GM12875 (cell line): ENCODE measurements around the gene NDUFAF7.

Experiments used
- H3K4me3 ChIP-seq: one replicate; pipeline ENCODE4 v1.5.1; 2011; ENCODE audit warnings: low read depth, low read length, control low read depth
- TF ChIP-seq, protein P1 (sequence below): IDR thresholded peaks from 2 replicates; pipeline ENCODE4 v1.5.1; 2011; ENCODE audit warnings: low read depth, mild to moderate bottlenecking, control low read depth, inconsistent platforms, low read length, moderate library complexity, borderline replicate concordance; ENCODE audit not compliant: insufficient read depth

Gene NDUFAF7

DNA sequence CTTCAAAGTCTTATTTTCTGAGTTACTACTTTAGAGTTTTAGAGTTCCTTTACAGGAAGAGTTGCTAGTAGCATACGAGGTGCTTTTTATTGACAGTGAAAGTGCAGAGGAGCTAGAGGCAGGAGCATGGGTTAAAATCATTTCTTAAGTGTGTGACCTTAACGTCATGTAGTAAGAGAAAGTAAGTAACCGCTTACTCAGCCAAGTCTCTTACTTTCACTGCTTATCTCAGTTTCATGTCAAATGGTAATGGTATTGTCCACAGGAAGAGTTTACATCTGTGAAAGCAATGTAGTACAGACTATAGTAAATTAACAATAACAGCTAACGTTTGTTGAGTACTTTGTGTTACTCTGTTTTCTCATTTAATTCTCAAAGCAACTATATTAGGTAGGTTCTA is 12.6 kb downstream of the NDUFAF7 start:
- TF ChIP-seq, protein P1, sequence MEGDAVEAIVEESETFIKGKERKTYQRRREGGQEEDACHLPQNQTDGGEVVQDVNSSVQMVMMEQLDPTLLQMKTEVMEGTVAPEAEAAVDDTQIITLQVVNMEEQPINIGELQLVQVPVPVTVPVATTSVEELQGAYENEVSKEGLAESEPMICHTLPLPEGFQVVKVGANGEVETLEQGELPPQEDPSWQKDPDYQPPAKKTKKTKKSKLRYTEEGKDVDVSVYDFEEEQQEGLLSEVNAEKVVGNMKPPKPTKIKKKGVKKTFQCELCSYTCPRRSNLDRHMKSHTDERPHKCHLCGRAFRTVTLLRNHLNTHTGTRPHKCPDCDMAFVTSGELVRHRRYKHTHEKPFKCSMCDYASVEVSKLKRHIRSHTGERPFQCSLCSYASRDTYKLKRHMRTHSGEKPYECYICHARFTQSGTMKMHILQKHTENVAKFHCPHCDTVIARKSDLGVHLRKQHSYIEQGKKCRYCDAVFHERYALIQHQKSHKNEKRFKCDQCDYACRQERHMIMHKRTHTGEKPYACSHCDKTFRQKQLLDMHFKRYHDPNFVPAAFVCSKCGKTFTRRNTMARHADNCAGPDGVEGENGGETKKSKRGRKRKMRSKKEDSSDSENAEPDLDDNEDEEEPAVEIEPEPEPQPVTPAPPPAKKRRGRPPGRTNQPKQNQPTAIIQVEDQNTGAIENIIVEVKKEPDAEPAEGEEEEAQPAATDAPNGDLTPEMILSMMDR, result no peak
- H3K4me3 ChIP-seq, result no peak overlapping the region

DNA sequence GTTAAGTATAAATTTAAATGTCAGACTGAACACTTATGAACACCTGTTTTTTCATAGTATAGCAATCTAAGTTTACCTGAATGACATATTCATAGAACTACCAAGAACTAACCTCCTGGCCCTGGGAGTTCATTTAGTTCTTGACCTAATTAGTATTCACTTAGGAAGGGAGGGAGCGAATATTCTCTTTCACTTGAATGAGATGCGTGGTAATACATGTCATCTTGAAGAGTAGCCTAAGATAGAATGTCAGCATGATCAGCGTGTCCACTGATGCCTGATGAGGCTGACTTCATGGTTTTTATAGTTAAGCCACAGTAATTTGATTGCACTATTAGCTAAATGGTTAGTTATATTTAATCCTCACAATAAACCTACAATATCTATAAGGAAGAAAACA is 13.3 kb downstream of the NDUFAF7 start:
- no peak overlapping the region for H3K4me3 ChIP-seq
- TF ChIP-seq, protein P1, result no peak

DNA sequence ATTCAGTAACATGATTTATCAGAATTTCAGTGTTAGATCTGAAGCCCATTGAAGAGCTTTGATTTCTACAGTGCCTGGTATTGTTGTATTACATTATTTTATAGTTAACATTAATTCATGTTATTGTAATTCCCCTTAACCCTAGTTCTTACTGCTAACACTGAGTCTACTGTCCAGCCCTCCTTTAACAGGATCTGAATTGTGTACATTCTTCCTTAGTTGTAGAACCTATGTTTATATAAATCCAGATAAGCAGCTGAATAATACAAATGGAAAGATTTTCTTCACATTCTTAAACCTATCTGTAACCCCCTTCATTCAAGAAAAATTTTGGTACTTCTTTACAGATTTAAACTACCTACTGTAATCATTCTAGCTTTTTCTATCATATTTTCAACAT is 14.7 kb downstream of the NDUFAF7 start:
- H3K4me3 ChIP-seq, result no peak overlapping the region
- TF ChIP-seq, protein P1, result no peak

DNA sequence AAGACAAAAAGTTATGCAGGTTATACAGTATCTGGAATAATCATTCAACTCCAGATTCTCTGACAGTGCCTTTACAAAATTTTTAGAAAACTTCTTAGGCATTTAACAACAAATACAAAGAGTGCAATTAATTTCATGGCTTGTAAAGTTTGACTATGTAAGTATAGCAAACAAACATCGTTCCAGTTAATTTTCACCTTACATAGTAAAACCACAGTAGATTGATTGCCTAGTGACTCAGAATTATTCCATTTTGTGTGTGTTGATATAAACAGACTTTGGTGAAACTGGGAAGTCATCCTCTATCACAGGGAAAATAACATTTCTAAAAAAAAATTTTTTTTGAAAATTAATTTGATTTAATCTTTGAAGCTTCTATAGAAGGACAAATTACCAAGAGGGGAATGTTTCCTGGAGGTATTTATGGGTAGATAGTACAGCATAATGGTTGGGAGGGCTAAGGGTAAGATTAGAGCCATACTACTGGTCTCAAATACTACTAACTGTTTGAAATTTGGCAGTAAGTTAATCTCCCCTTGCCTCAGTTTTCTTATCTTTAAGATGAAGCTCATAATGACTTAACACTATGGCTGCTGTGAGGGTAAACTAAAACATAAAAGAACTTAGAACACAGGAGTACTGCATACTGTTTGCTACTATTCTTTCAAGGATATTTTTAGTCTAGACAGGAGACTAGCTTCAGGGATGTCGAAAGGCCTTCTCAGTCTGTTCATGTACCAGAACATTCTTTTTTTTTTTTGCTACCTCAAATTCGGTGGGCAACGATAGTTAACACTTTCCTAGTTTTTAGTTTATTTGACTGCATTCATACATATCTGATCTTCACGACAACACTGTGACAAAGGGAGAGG is 19.6 kb downstream of the NDUFAF7 start:
- H3K4me3 ChIP-seq, result no peak overlapping the region
- TF ChIP-seq, protein P1, result no peak

DNA sequence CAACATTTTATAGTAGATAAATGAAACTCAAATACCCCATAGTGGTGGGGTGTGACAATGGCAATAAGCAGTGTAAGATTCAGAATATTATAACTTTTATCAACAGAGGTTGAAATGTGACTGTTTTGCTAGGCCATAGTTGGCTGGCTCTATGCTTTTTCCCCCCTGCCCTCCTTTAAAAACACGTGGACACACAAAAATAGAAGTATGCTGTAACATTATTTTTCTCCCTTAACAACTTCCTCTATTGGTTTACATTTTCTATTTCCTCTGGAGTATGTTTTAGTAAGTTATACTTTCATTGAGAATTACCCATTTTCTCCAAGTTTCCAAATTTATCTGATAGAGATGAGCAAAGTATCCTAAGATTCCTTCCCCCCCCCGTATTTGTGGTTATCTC is 31.1 kb downstream of the NDUFAF7 start:
- no peak overlapping the region for H3K4me3 ChIP-seq
- TF ChIP-seq, protein P1, result no peak

DNA sequence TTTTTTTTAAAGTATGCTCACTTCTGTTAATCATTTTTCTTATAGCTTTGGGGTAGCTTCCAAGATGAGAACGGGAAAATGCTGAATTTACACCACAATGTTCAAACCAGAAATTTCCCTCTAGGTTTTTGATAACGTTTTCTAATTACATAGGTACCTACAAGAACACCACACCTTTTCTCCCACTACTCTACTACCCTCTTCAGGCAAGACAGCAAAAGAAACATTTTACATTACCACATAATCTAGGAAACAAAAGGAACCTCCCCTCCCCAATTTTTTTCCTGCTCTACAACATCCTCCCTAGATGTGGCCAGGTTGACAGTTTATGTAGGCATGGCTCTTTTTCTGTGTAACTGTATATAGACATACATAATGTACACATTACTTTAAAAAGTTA is 32.4 kb downstream of the NDUFAF7 start:
- TF ChIP-seq, protein P1, result no peak
- H3K4me3 ChIP-seq, result no peak overlapping the region

DNA sequence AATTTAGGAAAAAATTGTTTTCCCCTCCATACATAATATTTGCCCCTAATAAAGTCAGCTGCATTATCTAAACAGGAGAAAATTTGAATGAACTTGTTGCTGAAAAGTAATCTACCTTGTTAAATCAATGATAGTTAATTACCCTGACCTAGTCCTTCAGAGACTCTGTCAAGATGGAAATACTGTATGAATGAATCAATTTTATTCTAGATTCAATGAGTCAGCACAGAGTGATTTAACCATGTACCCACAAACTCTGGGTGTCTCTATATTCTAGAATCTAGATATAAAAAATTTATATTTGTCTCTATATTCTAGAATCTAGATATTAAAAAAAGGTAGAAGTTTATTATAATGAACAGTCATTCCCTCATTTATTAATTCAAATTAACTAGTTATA is 36.2 kb downstream of the NDUFAF7 start:
- no peak overlapping the region for H3K4me3 ChIP-seq
- TF ChIP-seq, protein P1, result no peak
